Trophoblast cell (in vitro differentiated cells and primary cell): ENCODE measurements around the gene RAB24.

Experiments used
- DNase-seq, 2 donors: peaks; one replicate each; pipeline ENCODE4 v3.0.0-alpha.2; 2016
- H2AFZ ChIP-seq: 2 replicates; pipeline ENCODE4 v1.6.1; 2013; ENCODE audit warnings: low read length, moderate library complexity, mild to moderate bottlenecking; ENCODE audit not compliant: insufficient read depth, poor library complexity
- H2AK5ac ChIP-seq: 2 replicates; pipeline ENCODE4 v1.6.1; 2013; ENCODE audit warnings: mild to moderate bottlenecking, low read length
- H2BK120ac ChIP-seq: 2 replicates; pipeline ENCODE4 v1.6.1; 2013; ENCODE audit warnings: low read length, mild to moderate bottlenecking, moderate library complexity; ENCODE audit not compliant: insufficient read depth, poor library complexity
- H2BK12ac ChIP-seq: 2 replicates; pipeline ENCODE4 v1.6.1; 2013; ENCODE audit warnings: mild to moderate bottlenecking, low read length, moderate library complexity
- H2BK5ac ChIP-seq: 2 replicates; pipeline ENCODE4 v1.6.1; 2013; ENCODE audit warnings: low read length, low read depth, moderate library complexity, mild to moderate bottlenecking; ENCODE audit not compliant: poor library complexity
- H3K14ac ChIP-seq: 2 replicates; pipeline ENCODE4 v1.6.1; 2013; ENCODE audit warnings: mild to moderate bottlenecking, low read length
- H3K18ac ChIP-seq: 2 replicates; pipeline ENCODE4 v1.6.1; 2013; ENCODE audit warnings: mild to moderate bottlenecking, low read length
- H3K23ac ChIP-seq: 2 replicates; pipeline ENCODE4 v1.6.1; 2013; ENCODE audit warnings: low read length
- H3K27ac ChIP-seq: 2 replicates; pipeline ENCODE4 v1.5.1; 2013; ENCODE audit warnings: low read depth, mild to moderate bottlenecking, inconsistent platforms, low read length, moderate library complexity
- H3K27me3 ChIP-seq: 2 replicates; pipeline ENCODE4 v1.6.1; 2013; ENCODE audit warnings: inconsistent platforms, mild to moderate bottlenecking, low read length, moderate library complexity; ENCODE audit not compliant: insufficient read depth
- H3K36me3 ChIP-seq, 2 experiments: 1 replicate in 1 of 2; 2 replicates in 1 of 2; pipeline ENCODE4 v1.6.1; 2013; ENCODE audit warnings: low read length in 2 of 2, mild to moderate bottlenecking in 2 of 2, moderate library complexity in 1 of 2; ENCODE audit not compliant: insufficient read depth in 2 of 2, control insufficient read depth in 1 of 2
- H3K4ac ChIP-seq: 2 replicates; pipeline ENCODE4 v1.6.1; 2013; ENCODE audit warnings: low read depth, mild to moderate bottlenecking, low read length, moderate library complexity
- H3K4me1 ChIP-seq, 2 experiments: 1 replicate in 1 of 2; 2 replicates in 1 of 2; pipeline ENCODE4 v1.6.1; 2013; ENCODE audit warnings: low read length in 2 of 2, mild to moderate bottlenecking in 2 of 2, moderate library complexity in 1 of 2; ENCODE audit not compliant: insufficient read depth in 2 of 2, control insufficient read depth in 1 of 2
- H3K4me2 ChIP-seq: 2 replicates; pipeline ENCODE4 v1.6.1; 2013; ENCODE audit warnings: inconsistent platforms, mild to moderate bottlenecking, low read length, moderate library complexity
- H3K4me3 ChIP-seq: 2 replicates; pipeline ENCODE4 v1.5.1; 2013; ENCODE audit warnings: mild to moderate bottlenecking, low read depth, low read length, inconsistent platforms
- H3K79me1 ChIP-seq: one replicate; pipeline ENCODE4 v1.6.1; 2013; ENCODE audit warnings: low read length
- H3K79me2 ChIP-seq: 2 replicates; pipeline ENCODE4 v1.6.1; 2013; ENCODE audit warnings: low read length, mild to moderate bottlenecking; ENCODE audit not compliant: control insufficient read depth, insufficient read depth, poor library complexity
- H3K9ac ChIP-seq: 2 replicates; pipeline ENCODE4 v1.6.1; 2013; ENCODE audit warnings: mild to moderate bottlenecking, low read length
- H3K9me3 ChIP-seq: 2 replicates; pipeline ENCODE4 v1.6.1; 2013; ENCODE audit warnings: low read depth, mild to moderate bottlenecking, control low read depth, inconsistent platforms, low read length; ENCODE audit not compliant: insufficient read depth
- H4K12ac ChIP-seq: 2 replicates; pipeline ENCODE4 v1.6.1; 2013; ENCODE audit warnings: low read depth, mild to moderate bottlenecking, low read length, moderate library complexity
- H4K8ac ChIP-seq: 2 replicates; pipeline ENCODE4 v1.6.1; 2013; ENCODE audit warnings: low read depth, mild to moderate bottlenecking, low read length, moderate library complexity
- H4K91ac ChIP-seq: one replicate; pipeline ENCODE4 v1.6.1; 2013; ENCODE audit warnings: low read depth, mild to moderate bottlenecking, low read length, moderate library complexity
- WGBS: extraction: QIAGEN DNeasy Blood & Tissue Kit; methylation state at CpG from one replicate; pipeline ENCODE4 v1.1.7; 2013; ENCODE audit warnings: missing lambda C conversion rate; ENCODE audit not compliant: insufficient read length, insufficient coverage; ENCODE audit errors: extremely low coverage; 5-methylcytosine and 5-hydroxymethylcytosine counted together

Gene RAB24

GRCh38 chr5:177314376-177315342 lies 11.1 kb upstream of the RAB24 start:
- H2BK5ac ChIP-seq = no peak overlapping the region
- peak overlapping the region; percentile 25 for H3K4me3 ChIP-seq
- H3K27ac ChIP-seq = no peak overlapping the region
- H3K9ac ChIP-seq = no peak overlapping the region
- no peaks in the 10 kb centered on the region for H3K27me3 ChIP-seq
- H3K18ac ChIP-seq = no peak overlapping the region
- no peak for DNase-seq
- no peak overlapping the region for H3K4me2 ChIP-seq
- no peak overlapping the region for H3K4ac ChIP-seq
- no peak overlapping the region for H2AFZ ChIP-seq
- no CpG with 5 or more reads among the region's 18 CpGs for WGBS
- H3K4me1 ChIP-seq = peaks cover 11 to 19% of the 10 kb centered on the region in 2 experiments
- H4K12ac ChIP-seq = no peak overlapping the region
- H2AK5ac ChIP-seq = no peak overlapping the region
- H2BK12ac ChIP-seq = no peak overlapping the region
- no peak overlapping the region for H4K8ac ChIP-seq
- no peak overlapping the region for H4K91ac ChIP-seq
- peaks cover 4% of the 10 kb centered on the region for H3K79me2 ChIP-seq
- no peak overlapping the region for H3K23ac ChIP-seq
- peaks cover under 1% of the 10 kb centered on the region for H3K9me3 ChIP-seq
- peaks cover 0 to 5% of the 10 kb centered on the region in 2 experiments for H3K36me3 ChIP-seq
- no peak overlapping the region for H3K14ac ChIP-seq
- no peak overlapping the region for H2BK120ac ChIP-seq
- peaks cover 10% of the 10 kb centered on the region for H3K79me1 ChIP-seq

- Histone ChIP-seq H2AK5ac (no peak overlapping the region), H3K9ac (no peak overlapping the region), H3K14ac (no peak overlapping the region), H3K36me3 (peaks cover 5 to 6% of the 10 kb centered on the region in 2 experiments), H3K4me3 (no peak overlapping the region), H3K4me1 (peaks cover 11 to 19% of the 10 kb centered on the region in 2 experiments), H3K27ac (no peak overlapping the region), H2AFZ (no peak overlapping the region), H3K79me1 (peaks cover 10% of the 10 kb centered on the region), H2BK12ac (no peak overlapping the region), H3K18ac (no peak overlapping the region), H3K27me3 (no peaks in the 10 kb centered on the region), H4K12ac (no peak overlapping the region), H3K9me3 (no peaks in the 10 kb centered on the region), H2BK120ac (no peak overlapping the region), H4K91ac (no peak overlapping the region), H2BK5ac (no peak overlapping the region), H4K8ac (no peak overlapping the region), H3K4ac (no peak overlapping the region), H3K23ac (no peak overlapping the region), H3K4me2 (no peak overlapping the region), H3K79me2 (peaks cover 4% of the 10 kb centered on the region)
- DNase-seq = no peak
- WGBS = no CpG with 5 or more reads among the region's 15 CpGs
Measured at GRCh38 chr5:177313561-177314259, 10.2 kb upstream of the RAB24 start.

GRCh38 chr5:177312649-177313181 lies 9.2 kb upstream of the RAB24 start:
- Histone ChIP-seq H2AFZ (peak overlapping the region; percentile 60), H3K27me3 (no peaks in the 10 kb centered on the region), H3K27ac (no peak overlapping the region), H3K18ac (no peak overlapping the region), H3K9ac (no peak overlapping the region), H4K91ac (peak overlapping the region; percentile 20), H3K4me1 (peaks cover 11 to 19% of the 10 kb centered on the region in 2 experiments), H3K4ac (no peak overlapping the region), H3K36me3 (peaks cover 7% of the 10 kb centered on the region in 2 experiments), H3K4me3 (peak overlapping the region; percentile 23), H3K4me2 (peak overlapping the region; percentile 86), H3K79me2 (peaks cover 4% of the 10 kb centered on the region), H3K23ac (no peak overlapping the region), H4K8ac (peak overlapping the region; percentile 54), H2BK5ac (peak overlapping the region; percentile 21), H2BK120ac (no peak overlapping the region), H3K14ac (peak overlapping the region; percentile 39), H3K79me1 (peaks cover 10% of the 10 kb centered on the region), H3K9me3 (no peaks in the 10 kb centered on the region), H2AK5ac (peak overlapping the region; percentile 33), H4K12ac (peak overlapping the region; percentile 63), H2BK12ac (no peak overlapping the region)
- no CpG with 5 or more reads among the region's 19 CpGs for WGBS
- DNase-seq = peak in 1 of 2 donors; percentile 20
